Endothelial cell of umbilical vein (primary cell): ENCODE measurements around the gene APOBEC3A.

Experiments used
- EZH2 ChIP-seq: IDR thresholded peaks from 2 replicates; pipeline ENCODE4 v1.6.1; 2012; ENCODE audit warnings: borderline replicate concordance, low read depth, mild to moderate bottlenecking, moderate library complexity, low read length, inconsistent platforms; ENCODE audit not compliant: severe bottlenecking
- FOS ChIP-seq: IDR thresholded peaks from 2 replicates; pipeline ENCODE4 v1.6.1; 2011; ENCODE audit warnings: mild to moderate bottlenecking, low read length, moderate library complexity, borderline replicate concordance; ENCODE audit not compliant: insufficient read depth
- GATA2 ChIP-seq: IDR thresholded peaks from 2 replicates; pipeline ENCODE4 v1.7.0; 2011; ENCODE audit warnings: low read depth, mild to moderate bottlenecking, moderate library complexity, mixed read lengths, low read length; ENCODE audit not compliant: insufficient read length, insufficient read depth
- JUN ChIP-seq: IDR thresholded peaks from 2 replicates; pipeline ENCODE4 v1.6.1; 2011; ENCODE audit warnings: borderline replicate concordance, low read depth; ENCODE audit not compliant: insufficient read length, insufficient read depth
- MYC ChIP-seq: IDR thresholded peaks from one replicate; pipeline ENCODE4 v1.6.1; 2011; ENCODE audit warnings: mild to moderate bottlenecking, low read depth, low read length
- POLR2A ChIP-seq: IDR thresholded peaks from 2 replicates; pipeline ENCODE4 v1.6.1; 2012; ENCODE audit warnings: low read depth, mild to moderate bottlenecking, control low read depth, low read length
- POLR2AphosphoS5 ChIP-seq: IDR thresholded peaks from 2 replicates; pipeline ENCODE4 v1.6.1; 2012; ENCODE audit warnings: low read depth, mild to moderate bottlenecking, control low read depth, low read length, moderate library complexity; ENCODE audit not compliant: insufficient read depth
- TF ChIP-seq, protein P1 (sequence below), 2 donors: IDR thresholded peaks; 1 replicate in 1 of 2; 2 replicates in 1 of 2; pipeline ENCODE4 v1.5.1; 2011; ENCODE audit warnings: low read length in 2 of 2, mild to moderate bottlenecking in 2 of 2, moderate library complexity in 2 of 2, control low read depth in 1 of 2, inconsistent platforms in 1 of 2, low read depth in 1 of 2; ENCODE audit not compliant: insufficient read depth in 1 of 2; ENCODE audit errors: extremely low read depth in 1 of 2
- TF ChIP-seq, protein P2 (sequence below): IDR thresholded peaks from 2 replicates; pipeline ENCODE4 v1.6.1; 2011; ENCODE audit not compliant: insufficient read depth, insufficient read length

DNA sequence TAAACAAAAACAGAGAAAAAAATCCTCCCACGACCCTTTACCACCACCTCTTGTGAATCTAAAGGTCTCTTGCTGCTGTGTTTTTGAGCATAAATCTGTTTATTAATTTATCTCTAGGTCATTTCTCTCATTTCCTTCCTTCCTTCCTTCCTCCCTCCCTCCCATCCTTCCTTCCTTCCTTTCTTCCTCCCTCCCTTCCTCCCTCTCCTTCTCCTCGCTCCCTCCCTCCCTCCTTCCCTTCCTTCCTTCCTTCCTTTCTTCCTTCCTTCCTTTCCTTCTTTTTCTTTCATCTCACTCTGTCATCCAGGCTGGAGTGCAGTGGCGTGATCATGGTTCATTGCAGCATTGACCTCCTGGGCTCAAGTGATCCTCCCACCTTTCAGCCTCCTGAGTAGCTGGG is 13.5 kb upstream of the APOBEC3A start:
- TF ChIP-seq, protein P1, sequence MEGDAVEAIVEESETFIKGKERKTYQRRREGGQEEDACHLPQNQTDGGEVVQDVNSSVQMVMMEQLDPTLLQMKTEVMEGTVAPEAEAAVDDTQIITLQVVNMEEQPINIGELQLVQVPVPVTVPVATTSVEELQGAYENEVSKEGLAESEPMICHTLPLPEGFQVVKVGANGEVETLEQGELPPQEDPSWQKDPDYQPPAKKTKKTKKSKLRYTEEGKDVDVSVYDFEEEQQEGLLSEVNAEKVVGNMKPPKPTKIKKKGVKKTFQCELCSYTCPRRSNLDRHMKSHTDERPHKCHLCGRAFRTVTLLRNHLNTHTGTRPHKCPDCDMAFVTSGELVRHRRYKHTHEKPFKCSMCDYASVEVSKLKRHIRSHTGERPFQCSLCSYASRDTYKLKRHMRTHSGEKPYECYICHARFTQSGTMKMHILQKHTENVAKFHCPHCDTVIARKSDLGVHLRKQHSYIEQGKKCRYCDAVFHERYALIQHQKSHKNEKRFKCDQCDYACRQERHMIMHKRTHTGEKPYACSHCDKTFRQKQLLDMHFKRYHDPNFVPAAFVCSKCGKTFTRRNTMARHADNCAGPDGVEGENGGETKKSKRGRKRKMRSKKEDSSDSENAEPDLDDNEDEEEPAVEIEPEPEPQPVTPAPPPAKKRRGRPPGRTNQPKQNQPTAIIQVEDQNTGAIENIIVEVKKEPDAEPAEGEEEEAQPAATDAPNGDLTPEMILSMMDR (IDR thresholded peaks at IDR 0.05; ENCODE audit: extremely low read depth in 1 of 2, insufficient read depth in 1 of 2, low read depth in 1 of 2, low read length in 2 of 2) = no peak
- TF ChIP-seq EZH2 = no peak
- no peak for TF ChIP-seq POLR2AphosphoS5
- TF ChIP-seq, protein P2, sequence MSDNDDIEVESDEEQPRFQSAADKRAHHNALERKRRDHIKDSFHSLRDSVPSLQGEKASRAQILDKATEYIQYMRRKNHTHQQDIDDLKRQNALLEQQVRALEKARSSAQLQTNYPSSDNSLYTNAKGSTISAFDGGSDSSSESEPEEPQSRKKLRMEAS = no peak
- no peak for TF ChIP-seq POLR2A
- no peak for TF ChIP-seq MYC
- no peak for TF ChIP-seq FOS
- no peak for TF ChIP-seq JUN
- TF ChIP-seq GATA2 = no peak
